Pons (tissue), 1 donor: ENCODE data around the gene KLC3.
A peak's percentile ranks its signal among the peaks of the same experiment; 100 is the strongest.
"Not testable (repeated sequence)": the region's sequence is repeated elsewhere in the genome, so short reads cannot be mapped to it uniquely, and the experiment has no call there.

ENCODE experiments used
- DNase-seq: peaks from one replicate; pipeline ENCODE4 v3.0.0-alpha.2; 2016; ENCODE audit warnings: low spot score

KLC3 gene

GRCh38 chr19:45340232-45340898, at the start of gene KLC3:
Gene KLC3, plus strand, starts transcription at chr19:45340750. Its CDS starts 4,792 bp downstream, at chr19:45345542.
- DNase-seq = no peak

GRCh38 chr19:45291834-45292233, 48.7 kb upstream of the KLC3 start:
- no peak for DNase-seq

DNA sequence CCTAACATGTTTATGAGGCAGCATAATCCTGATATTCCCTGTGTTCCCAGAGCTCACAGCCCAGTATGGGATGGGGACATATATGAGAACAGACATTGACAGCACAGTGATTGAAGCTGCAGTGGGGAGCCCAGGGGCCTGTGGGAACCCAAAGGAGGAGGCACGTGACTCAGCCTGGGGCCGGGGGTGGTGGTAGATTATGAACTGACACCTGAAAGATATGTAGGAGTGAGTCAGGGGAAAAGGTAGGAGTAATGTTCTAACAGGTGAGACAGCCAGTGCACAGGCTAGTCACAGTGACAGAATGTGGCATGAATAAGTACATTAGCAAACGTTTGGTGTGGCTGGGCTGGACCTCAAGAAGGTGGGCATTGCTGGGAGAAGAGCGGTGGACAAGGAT, 46.9 kb upstream of the KLC3 start:
- no peak for DNase-seq

GRCh38 chr19:45294291-45295029, 46.1 kb upstream of the KLC3 start:
- peak; percentile 60 for DNase-seq

GRCh38 chr19:45295873-45296272, 44.7 kb upstream of the KLC3 start:
- DNase-seq = no peak

- no peak for DNase-seq
Observed at GRCh38 chr19:45296355-45296754, 44.2 kb upstream of the KLC3 start.

- DNase-seq = no peak
Observed at GRCh38 chr19:45297674-45298073, 42.9 kb upstream of the KLC3 start.

GRCh38 chr19:45298264-45298663, 42.3 kb upstream of the KLC3 start:
- no peak for DNase-seq

DNA sequence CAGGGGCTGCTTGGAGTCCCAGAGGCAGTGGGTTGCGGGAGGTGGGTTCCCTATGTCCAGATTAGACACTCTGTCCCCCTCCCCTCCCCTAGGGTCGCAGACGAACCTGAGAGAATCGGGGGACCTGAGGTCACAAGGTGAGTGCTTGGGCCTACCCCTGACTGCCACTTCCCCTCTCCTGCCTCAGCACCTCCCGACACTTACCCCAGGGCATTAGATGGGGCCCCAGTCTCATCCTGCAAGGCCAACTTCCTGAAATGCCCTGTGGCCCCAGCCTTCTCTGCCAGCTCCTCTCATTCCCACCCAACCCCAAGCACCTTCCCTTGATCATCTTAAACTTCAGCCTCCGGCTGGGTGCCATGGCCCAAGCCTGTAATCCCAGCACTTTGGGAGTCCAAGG, 40.8 kb upstream of the KLC3 start:
- no peak for DNase-seq

DNA sequence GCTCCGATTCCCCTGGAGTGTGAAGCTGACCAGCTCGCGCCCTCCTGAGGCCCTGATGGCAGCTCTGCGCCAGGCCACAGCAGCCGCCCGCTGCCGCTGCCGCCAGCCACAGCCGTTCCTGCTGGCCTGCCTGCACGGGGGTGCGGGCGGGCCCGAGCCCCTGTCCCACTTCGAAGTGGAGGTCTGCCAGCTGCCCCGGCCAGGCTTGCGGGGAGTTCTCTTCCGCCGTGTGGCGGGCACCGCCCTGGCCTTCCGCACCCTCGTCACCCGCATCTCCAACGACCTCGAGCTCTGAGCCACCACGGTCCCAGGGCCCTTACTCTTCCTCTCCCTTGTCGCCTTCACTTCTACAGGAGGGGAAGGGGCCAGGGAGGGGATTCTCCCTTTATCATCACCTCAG, 38.1 kb upstream of the KLC3 start:
- DNase-seq = no peak

- no peak for DNase-seq
Observed at GRCh38 chr19:45303269-45304060, 37.1 kb upstream of the KLC3 start.

DNA sequence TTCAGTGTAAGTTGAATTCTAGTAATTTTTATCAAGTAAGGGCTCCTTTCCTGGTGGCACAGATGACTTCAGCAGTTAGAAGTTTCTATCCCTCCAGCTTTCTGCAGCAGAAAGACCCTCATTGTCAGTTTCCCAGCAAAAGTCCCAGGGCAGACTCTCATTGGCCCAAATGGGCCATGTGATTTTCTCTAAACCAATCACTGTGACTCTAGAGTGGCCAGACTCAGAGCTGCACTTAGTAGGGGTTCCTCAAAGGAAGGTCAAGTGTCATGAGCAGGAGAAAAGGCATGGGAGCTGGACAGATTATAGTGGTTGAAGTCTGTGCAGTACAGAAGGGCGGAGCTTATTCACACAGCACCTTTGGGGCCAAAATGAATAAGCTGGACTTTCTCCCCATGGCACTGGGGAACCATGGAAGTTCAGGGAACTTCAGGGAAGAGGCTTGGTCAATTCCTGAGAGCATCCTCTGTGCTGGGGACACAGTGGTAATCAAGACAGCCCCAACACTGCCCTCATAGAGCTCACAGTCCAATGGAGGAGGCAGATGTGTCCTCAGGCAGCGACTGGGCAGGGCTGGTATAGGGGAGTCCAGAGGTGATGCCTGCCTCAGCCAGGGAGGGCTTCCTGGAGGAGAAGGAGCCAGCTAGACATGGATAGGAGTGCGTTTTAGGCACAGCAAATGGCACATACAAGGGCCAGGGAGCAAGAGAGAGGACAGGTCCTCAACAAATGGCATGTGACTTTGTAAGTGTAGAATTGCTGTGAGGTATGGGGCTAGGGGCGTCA, 36.2 kb upstream of the KLC3 start:
- DNase-seq = no peak

DNA sequence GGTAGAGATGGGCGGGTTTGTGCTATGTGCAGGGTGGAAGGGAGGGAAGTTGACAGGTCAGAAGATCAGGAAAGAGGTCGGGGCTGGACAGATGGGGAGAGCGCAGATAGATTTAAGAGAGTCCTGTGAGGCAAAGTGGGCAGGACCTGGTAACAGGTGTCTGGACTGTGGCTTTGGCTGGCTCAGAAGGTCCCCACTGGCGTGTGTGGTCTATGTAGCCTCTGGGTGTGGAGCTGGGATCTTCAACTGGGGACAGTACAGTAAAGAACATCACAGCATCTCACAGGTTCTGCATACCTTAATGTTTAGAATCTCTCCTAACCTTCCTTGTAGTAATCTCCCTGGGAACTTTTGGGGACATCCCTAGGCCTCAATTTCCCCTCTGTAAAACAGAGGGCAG, 35.5 kb upstream of the KLC3 start:
- DNase-seq = no peak

GRCh38 chr19:45305421-45305820, 35.1 kb upstream of the KLC3 start:
- DNase-seq = no peak

GRCh38 chr19:45306040-45306439, 34.5 kb upstream of the KLC3 start:
- DNase-seq = no peak

GRCh38 chr19:45306518-45307027, 34.0 kb upstream of the KLC3 start:
- DNase-seq = no peak

- DNase-seq = no peak
Observed at GRCh38 chr19:45307361-45307760, 33.2 kb upstream of the KLC3 start.

- DNase-seq = not testable (repeated sequence)
Observed at GRCh38 chr19:45309322-45309721, 31.2 kb upstream of the KLC3 start.

- DNase-seq = no peak
Observed at GRCh38 chr19:45311621-45312020, 28.9 kb upstream of the KLC3 start.

DNA sequence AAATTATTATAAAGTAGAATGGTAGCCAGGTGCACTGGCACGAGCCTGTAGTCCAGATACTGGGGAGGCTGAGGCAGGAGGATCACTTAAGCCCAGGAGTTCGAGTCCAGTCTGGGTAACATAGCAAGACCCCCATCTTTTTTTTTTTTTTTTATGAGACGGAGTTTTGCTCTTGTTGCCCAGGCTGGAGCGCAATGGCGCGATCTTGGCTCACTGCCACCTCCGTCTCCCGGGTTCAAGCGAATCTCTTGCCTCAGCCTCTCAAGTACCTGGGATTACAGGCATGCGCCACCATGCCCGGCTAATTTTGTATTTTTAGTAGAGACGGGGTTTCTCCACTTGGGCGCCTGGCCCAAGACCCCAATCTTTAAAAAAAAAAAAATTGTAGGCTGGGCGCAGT, 28.3 kb upstream of the KLC3 start:
- DNase-seq = not testable (repeated sequence)

DNA sequence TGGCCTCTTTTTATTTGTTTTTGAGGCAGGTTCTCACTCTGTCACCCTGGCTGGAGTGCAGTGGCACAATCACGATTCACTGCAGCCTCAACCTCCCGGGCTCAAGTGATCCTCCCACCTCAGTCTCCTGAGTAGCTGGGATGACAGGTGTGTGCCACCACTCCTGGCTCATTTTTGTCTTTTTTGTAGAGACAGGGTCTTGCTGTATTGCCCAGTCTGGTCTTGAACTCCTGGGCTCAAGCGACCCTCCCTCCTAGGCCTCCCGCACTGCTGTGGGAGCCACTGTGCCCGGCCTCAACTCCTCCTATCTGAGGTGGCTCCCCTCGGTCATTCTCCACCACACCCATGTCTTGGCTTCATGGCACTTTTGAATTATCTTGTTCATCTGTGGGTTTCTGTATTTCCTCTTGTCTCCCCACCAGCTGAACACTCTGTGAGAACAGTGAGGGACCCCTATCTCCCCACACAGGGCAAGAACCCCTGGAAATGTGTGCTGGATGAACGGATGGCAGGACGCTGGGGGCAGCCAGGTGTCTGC, 25.8 kb upstream of the KLC3 start:
- no peak for DNase-seq

DNA sequence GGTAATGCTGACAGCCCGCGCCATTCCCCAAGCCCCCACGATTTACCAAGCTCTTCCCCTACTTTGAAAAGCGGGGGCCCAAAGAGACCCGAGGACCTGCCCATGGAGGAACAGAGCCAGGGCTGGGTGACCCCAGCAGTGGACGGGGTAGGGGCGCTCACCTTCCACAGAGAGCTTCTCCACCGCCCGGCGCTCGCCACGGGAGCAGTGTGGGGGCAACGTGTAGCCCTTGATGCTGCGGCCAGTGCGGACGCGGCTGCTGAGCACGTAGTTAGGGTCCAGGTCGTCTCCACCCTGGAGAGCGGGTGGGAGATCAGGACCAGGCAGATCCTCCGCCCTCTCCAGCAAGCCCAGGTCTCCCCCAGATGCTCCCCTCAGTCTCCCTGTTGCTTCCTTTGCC, 25.2 kb upstream of the KLC3 start:
- DNase-seq = no peak
